Mucosa of rectum (tissue), 2 donors: ENCODE measurements around the gene USP48.
A peak's percentile ranks its signal among the peaks of the same experiment; 100 is the strongest.
"Not testable (repeated sequence)": the region's sequence is repeated elsewhere in the genome, so short reads cannot be mapped to it uniquely, and the experiment has no call there.

Experiments used
- H3K27ac ChIP-seq, 2 donors: one replicate each; pipeline ENCODE4 v1.7.0; 2013; ENCODE audit warnings: inconsistent platforms in 2 of 2, low read depth in 2 of 2, low read length in 2 of 2
- H3K27me3 ChIP-seq, 2 donors: one replicate each; pipeline ENCODE4 v1.7.0; 2013; ENCODE audit warnings: low read length in 2 of 2; ENCODE audit not compliant: control insufficient read depth in 2 of 2, insufficient read depth in 2 of 2
- H3K36me3 ChIP-seq, 2 donors: one replicate each; pipeline ENCODE4 v1.7.0; 2013; ENCODE audit warnings: low read length in 2 of 2; ENCODE audit not compliant: control insufficient read depth in 2 of 2, insufficient read depth in 2 of 2
- H3K4me1 ChIP-seq, 2 donors: one replicate each; pipeline ENCODE4 v1.7.0; 2013; ENCODE audit warnings: low read length in 2 of 2, mild to moderate bottlenecking in 1 of 2; ENCODE audit not compliant: control insufficient read depth in 2 of 2, insufficient read depth in 2 of 2
- H3K4me3 ChIP-seq, 2 donors: one replicate each; pipeline ENCODE4 v1.7.0; 2013; ENCODE audit warnings: low read length in 2 of 2
- H3K9ac ChIP-seq, 2 donors: one replicate each; pipeline ENCODE4 v1.7.0; 2013; ENCODE audit warnings: low read length in 2 of 2, low read depth in 1 of 2, mild to moderate bottlenecking in 1 of 2
- H3K9me3 ChIP-seq, 2 donors: one replicate each; pipeline ENCODE4 v1.7.0; 2013; ENCODE audit warnings: low read length in 2 of 2; ENCODE audit not compliant: control insufficient read depth in 2 of 2
- donor health status: healthy.
- donor health status: Normal muscosa, but diverticular disease.

USP48 gene

DNA sequence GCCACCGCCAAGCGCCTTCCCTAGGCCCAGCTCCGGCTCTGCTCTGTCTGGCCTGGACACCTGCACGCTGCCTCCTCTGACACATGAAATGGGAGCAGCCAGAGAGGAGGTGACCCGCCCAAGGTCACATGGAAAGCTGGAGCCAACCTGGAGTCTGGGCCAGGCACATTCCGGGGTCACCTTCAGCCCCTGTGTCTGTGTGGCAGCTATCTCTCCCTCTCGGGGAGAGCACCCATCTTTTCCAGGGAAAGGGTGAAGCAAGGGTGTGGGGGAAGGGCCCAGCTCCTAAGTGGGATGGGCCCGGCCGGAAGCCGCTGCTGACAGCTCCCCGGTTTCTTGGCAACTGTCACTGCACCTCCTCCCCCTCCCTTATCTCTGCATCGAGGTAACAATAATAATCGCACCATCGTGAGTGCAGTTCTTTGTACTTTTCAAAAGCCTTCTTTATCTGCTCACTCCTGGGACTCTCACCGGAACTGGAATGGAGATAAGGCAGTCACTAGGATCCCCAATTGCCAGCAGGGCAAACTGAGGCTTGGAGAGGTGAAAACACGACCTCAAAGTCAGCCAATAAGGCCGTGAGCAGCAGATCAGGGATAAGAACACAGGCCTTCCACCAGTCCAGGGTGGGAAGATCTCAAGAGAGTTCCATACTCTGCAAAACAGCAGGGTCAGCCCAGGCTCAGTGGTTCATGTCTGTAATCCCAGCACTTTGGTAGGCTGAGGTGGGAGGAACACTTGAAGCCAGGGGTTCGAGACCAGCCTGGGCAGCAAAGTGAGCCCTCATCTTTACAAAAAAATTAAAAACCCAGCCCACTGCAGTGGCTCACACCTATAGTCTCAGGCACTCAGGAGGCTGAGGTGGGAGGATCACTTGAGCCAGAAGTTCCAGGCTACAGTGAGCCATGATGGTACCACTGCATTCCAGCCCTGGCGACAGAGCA is 150.7 kb downstream of the USP48 start:
- Histone ChIP-seq H3K4me3 (no peak overlapping the region), H3K27me3 (peaks cover 0 to 3% of the 10 kb centered on the region in 2 donors), H3K36me3 (no peaks in the 10 kb centered on the region), H3K27ac (peak overlapping the region; percentile 75), H3K9me3 (no peaks in the 10 kb centered on the region), H3K4me1 (peaks cover 10 to 32% of the 10 kb centered on the region in 2 donors), H3K9ac (peak overlapping the region in 1 of 2 donors; percentile 47)

DNA sequence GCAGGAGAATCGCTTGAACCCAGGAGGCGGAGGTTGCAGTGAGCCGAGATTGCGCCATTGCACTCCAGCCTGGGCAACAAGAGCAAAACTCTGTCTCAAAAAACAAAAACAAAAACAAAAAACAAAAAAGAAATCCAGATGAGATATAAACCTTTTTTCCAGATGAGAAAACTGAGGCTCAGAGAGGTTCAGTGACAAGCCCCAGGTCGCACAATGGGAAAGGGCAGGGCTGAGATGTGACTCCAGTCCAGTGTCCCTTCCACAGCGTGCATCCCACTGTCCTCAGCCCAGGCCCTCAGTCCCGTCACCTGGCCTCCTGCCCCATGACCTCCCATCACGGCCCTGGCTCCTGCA is 151.4 kb downstream of the USP48 start:
- peak overlapping the region; percentile 61 to 75 for H3K27ac ChIP-seq
- not testable (repeated sequence) for H3K27me3 ChIP-seq, H3K36me3 ChIP-seq, H3K9me3 ChIP-seq, H3K4me3 ChIP-seq
- H3K4me1 ChIP-seq = peaks cover 10 to 32% of the 10 kb centered on the region in 2 donors
- peak overlapping the region in 1 of 2 donors; percentile 47 for H3K9ac ChIP-seq

DNA sequence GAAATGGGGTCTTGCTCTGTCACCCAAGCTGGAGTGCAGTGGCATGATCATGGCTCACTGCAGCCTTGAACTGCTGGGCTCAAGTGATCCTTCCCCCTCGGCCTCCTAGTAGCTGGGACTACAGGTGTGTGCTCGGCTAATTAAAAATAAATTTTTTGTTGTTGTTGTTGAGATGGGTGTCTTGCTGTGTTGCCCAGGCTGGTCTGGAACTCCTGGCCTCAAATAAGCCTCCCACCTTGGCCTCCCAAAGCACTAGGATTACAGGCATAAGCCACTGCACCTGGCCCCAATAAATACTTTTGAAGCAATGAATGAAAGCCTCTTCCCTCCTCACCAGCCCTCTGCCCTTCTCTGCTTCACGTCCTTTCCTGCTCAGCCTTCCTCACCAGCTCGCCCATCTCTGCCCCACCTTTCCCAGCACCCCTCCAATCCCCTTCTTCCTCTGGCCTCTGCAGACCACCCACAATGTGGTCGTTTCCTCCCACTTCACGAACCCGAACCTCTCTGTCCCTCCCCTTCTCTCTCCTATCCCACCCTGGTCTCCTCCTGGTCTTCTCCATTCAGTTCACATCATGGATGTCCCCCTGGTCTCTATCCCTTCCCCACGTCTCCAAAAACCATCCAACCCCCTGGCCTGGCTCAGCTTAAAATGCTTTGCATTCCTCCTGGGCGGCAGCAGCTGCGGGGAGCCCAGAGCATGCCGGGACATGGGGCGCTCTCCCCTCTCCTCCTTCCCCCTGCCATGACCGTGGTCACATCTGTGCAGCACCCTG is 152.2 kb downstream of the USP48 start:
- no peak overlapping the region for H3K4me3 ChIP-seq
- H3K9ac ChIP-seq = no peak overlapping the region
- peaks cover 10 to 32% of the 10 kb centered on the region in 2 donors for H3K4me1 ChIP-seq
- no peaks in the 10 kb centered on the region for H3K9me3 ChIP-seq
- no peak overlapping the region for H3K27ac ChIP-seq
- no peaks in the 10 kb centered on the region for H3K36me3 ChIP-seq
- no peaks in the 10 kb centered on the region for H3K27me3 ChIP-seq

DNA sequence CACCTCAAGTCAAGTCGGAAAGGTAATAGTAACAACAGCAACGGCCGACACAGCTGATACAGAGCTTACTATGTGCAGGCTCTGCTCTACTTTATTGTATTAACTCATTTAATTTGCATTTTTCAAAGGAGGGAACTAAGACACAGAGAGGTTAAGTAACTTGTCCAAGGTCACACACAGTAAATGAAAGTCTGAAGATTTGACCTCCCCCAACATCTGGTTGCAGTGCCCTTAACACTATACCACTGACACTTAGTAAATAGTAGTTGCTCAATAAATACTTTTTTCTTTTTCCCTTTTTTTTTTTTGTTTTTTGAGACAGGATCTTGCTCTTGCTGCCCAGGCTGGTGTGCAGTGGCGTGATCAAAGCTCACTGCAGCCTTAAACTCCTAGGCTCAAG is 153.0 kb downstream of the USP48 start:
- no peaks in the 10 kb centered on the region for H3K27me3 ChIP-seq
- no peak overlapping the region for H3K4me3 ChIP-seq
- H3K9me3 ChIP-seq = no peaks in the 10 kb centered on the region
- H3K4me1 ChIP-seq = peaks cover 10 to 30% of the 10 kb centered on the region in 2 donors
- H3K36me3 ChIP-seq = no peaks in the 10 kb centered on the region
- no peak overlapping the region for H3K9ac ChIP-seq
- H3K27ac ChIP-seq = no peak overlapping the region

GRCh38 chr1:21628798-21629393 is 154.1 kb downstream of the USP48 start:
- Histone ChIP-seq H3K36me3 (no peaks in the 10 kb centered on the region), H3K27me3 (no peaks in the 10 kb centered on the region), H3K4me1 (peaks cover 10 to 26% of the 10 kb centered on the region in 2 donors), H3K27ac (no peak overlapping the region), H3K9ac (no peak overlapping the region), H3K9me3 (no peaks in the 10 kb centered on the region), H3K4me3 (no peak overlapping the region)
